MM.1S (cell line): ENCODE data around the gene CLMN.

ENCODE experiments used
- CTCF ChIP-seq: fragments of 300-600 bp; sonication (generic); IDR thresholded peaks from 2 replicates; pipeline ENCODE4 v1.5.1; 2016; ENCODE audit warnings: antibody characterized with exemption, low read length, mixed read lengths
- EZH2 ChIP-seq: fragments of 300-600 bp; sonication (generic); optimal IDR thresholded peaks from 2 replicates; pipeline ENCODE3; 2017; ENCODE audit warnings: low read depth, mild to moderate bottlenecking, antibody characterized with exemption, low read length, mixed read lengths
- EZH2phosphoT487 ChIP-seq: fragments of 300-600 bp; sonication (generic); IDR thresholded peaks from 2 replicates; pipeline ENCODE4 v1.6.1; 2018; ENCODE audit warnings: antibody characterized with exemption, low read length

- TF ChIP-seq CTCF (no peak), EZH2 (no peak), EZH2phosphoT487 (no peak)
Measured at GRCh38 chr14:95222151-95222631, 97.5 kb downstream of the CLMN start.
